Uterus (tissue), 2 donors: ENCODE measurements around the gene SFMBT2.

Experiments used
- POLR2A ChIP-seq, 2 donors: fragments of 450-650 bp; IDR thresholded peaks; one replicate each; pipeline ENCODE4 v1.6.1; 2016; ENCODE audit warnings: antibody characterized with exemption in 2 of 2, mild to moderate bottlenecking in 1 of 2, moderate library complexity in 1 of 2
- TF ChIP-seq, protein P1 (sequence below), 4 experiments: fragments of 200-600 bp in 2 of 4; fragments of 450-650 bp in 2 of 4; sonication (generic) in 2 of 4; IDR thresholded peaks; one replicate each; pipeline ENCODE4 v1.5.1; 2016 to 2019; ENCODE audit warnings: antibody characterized with exemption in 4 of 4, mild to moderate bottlenecking in 2 of 4, moderate library complexity in 1 of 4

DNA sequence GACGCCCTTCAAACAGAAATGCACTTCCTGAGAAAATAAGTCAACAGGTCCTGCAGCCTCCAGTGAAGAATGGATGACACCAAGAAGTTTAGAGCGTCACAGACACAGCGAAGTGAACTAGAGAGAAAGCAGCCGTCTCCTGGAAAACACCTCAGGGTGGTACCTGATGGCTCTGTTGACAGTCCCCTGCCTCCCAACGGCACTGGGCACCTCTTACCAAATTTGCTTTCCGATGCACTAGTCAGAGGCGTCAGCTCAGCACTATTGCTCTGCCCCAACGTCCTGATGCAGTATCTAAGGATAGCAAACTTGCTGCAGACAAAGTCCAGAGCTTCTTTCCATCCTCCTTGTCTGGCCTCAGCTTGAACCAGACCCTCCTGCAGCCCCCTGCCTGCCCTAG, 38.3 kb downstream of the SFMBT2 start:
- no peak for TF ChIP-seq POLR2A (IDR thresholded peaks at IDR 0.05)
- TF ChIP-seq, protein P1, sequence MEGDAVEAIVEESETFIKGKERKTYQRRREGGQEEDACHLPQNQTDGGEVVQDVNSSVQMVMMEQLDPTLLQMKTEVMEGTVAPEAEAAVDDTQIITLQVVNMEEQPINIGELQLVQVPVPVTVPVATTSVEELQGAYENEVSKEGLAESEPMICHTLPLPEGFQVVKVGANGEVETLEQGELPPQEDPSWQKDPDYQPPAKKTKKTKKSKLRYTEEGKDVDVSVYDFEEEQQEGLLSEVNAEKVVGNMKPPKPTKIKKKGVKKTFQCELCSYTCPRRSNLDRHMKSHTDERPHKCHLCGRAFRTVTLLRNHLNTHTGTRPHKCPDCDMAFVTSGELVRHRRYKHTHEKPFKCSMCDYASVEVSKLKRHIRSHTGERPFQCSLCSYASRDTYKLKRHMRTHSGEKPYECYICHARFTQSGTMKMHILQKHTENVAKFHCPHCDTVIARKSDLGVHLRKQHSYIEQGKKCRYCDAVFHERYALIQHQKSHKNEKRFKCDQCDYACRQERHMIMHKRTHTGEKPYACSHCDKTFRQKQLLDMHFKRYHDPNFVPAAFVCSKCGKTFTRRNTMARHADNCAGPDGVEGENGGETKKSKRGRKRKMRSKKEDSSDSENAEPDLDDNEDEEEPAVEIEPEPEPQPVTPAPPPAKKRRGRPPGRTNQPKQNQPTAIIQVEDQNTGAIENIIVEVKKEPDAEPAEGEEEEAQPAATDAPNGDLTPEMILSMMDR (IDR thresholded peaks at IDR 0.05): no peak
